HepG2 (cell line): ENCODE data around the gene PCGF2. TPM values are rescaled to one million over a fixed set of nuclear protein-coding genes. Genes with fewer than 3 reads are reported as not detected.

Experiments used
- ARNT2 ChIP-seq: sonication (generic); formaldehyde crosslinking; IDR thresholded peaks from 2 replicates; pipeline ENCODE4 v1.8.0; 2022; ENCODE audit warnings: mild to moderate bottlenecking, low read depth, missing genetic modification reagents, moderate library complexity
- JUN ChIP-seq: sonication (generic); formaldehyde crosslinking; IDR thresholded peaks from 2 replicates; pipeline ENCODE4 v1.4.0; 2020; ENCODE audit warnings: mild to moderate bottlenecking, missing genetic modification reagents
- NFATC3 ChIP-seq: sonication (generic); formaldehyde crosslinking; IDR thresholded peaks from 2 replicates; pipeline ENCODE4 v1.5.1; 2020; ENCODE audit warnings: mild to moderate bottlenecking, missing genetic modification reagents
- REPIN1 ChIP-seq: sonication (generic); formaldehyde crosslinking; IDR thresholded peaks from 2 replicates; pipeline ENCODE4 v1.8.0; 2022; ENCODE audit warnings: missing genetic modification reagents, low read depth, mild to moderate bottlenecking, borderline replicate concordance
- SMAD3 ChIP-seq: sonication (generic); formaldehyde crosslinking; IDR thresholded peaks from 2 replicates; pipeline ENCODE4 v1.4.0; 2020; ENCODE audit warnings: missing genetic modification reagents
- SP4 ChIP-seq: sonication (generic); formaldehyde crosslinking; IDR thresholded peaks from 2 replicates; pipeline ENCODE4 v1.8.1; 2023; ENCODE audit warnings: mild to moderate bottlenecking, missing genetic modification reagents
- TMF1 ChIP-seq: sonication (generic); formaldehyde crosslinking; IDR thresholded peaks from 2 replicates; pipeline ENCODE4 v1.8.1; 2022; ENCODE audit warnings: low read depth, missing genetic modification reagents
- ZNF225 ChIP-seq: sonication (generic); formaldehyde crosslinking; IDR thresholded peaks from 2 replicates; pipeline ENCODE4 v1.4.0; 2020; ENCODE audit warnings: mild to moderate bottlenecking, missing genetic modification reagents
- ZNF335 ChIP-seq: sonication (generic); formaldehyde crosslinking; IDR thresholded peaks from 2 replicates; pipeline ENCODE4 v1.4.0; 2020; ENCODE audit warnings: missing genetic modification reagents
- ZNF768 ChIP-seq: sonication (generic); formaldehyde crosslinking; IDR thresholded peaks from 2 replicates; pipeline ENCODE4 v1.4.0; 2020; ENCODE audit warnings: missing genetic modification reagents
- ZNF792 ChIP-seq: IDR thresholded peaks from 2 replicates; pipeline ENCODE4 v1.6.1; 2016
- polyA plus RNA-seq, 8 experiments: library from polyadenylated mRNA; depleted of rRNA in 3 of 8; stranded (reverse) in 7 of 8; unstranded in 1 of 8; fragments of >200 nt; fragmentation: Illumina TruSeq in 4 of 8; extraction: Trizol in 4 of 8; gene quantifications; 2 replicates each; pipeline versions ENCODE4 v1.2.1 to v1.2.3, GENCODE V29; 2011 to 2016; ENCODE audit warnings: low read depth in 4 of 8, missing spikeins in 1 of 8, mixed read lengths in 1 of 8; ENCODE audit not compliant: insufficient read depth in 1 of 8
- total RNA-seq, 5 experiments: library from RNA; depleted of rRNA; stranded (reverse); fragments of >200 nt; fragmentation: Illumina TruSeq; extraction: Trizol; gene quantifications; 2 replicates each; pipeline ENCODE4 v1.2.3, GENCODE V29; 2016; ENCODE audit warnings: low read depth in 1 of 5
- TF ChIP-seq, protein P1 (sequence below): IDR thresholded peaks from 2 replicates; pipeline ENCODE4 v1.6.1; 2018; ENCODE audit warnings: missing genetic modification reagents, mild to moderate bottlenecking, missing compliant biosample characterization
- TF ChIP-seq, protein P2 (sequence below): fragments of 450-650 bp; IDR thresholded peaks from 2 replicates; pipeline ENCODE4 v1.6.1; 2016
- TF ChIP-seq, protein P3 (sequence below): sonication (generic); IDR thresholded peaks from 2 replicates; pipeline ENCODE4 v1.6.1; 2016; ENCODE audit warnings: low read depth, borderline replicate concordance
- TF ChIP-seq, protein P4 (sequence below): IDR thresholded peaks from 2 replicates; pipeline ENCODE4 v1.6.1; 2012; ENCODE audit warnings: low read length, improper control_type of control experiment
- TF ChIP-seq, protein P5 (sequence below): sonication (generic); formaldehyde crosslinking; conservative IDR thresholded peaks from 2 replicates; pipeline ENCODE4 v1.4.0; 2020; ENCODE audit warnings: missing genetic modification reagents

PCGF2 gene
- total and polyA plus RNA-seq, 2 of the 13 experiments (the other 11 are each of a cell fraction or from before 2014, with no cell fraction given), result 11.6 to 29.4 TPM

DNA sequence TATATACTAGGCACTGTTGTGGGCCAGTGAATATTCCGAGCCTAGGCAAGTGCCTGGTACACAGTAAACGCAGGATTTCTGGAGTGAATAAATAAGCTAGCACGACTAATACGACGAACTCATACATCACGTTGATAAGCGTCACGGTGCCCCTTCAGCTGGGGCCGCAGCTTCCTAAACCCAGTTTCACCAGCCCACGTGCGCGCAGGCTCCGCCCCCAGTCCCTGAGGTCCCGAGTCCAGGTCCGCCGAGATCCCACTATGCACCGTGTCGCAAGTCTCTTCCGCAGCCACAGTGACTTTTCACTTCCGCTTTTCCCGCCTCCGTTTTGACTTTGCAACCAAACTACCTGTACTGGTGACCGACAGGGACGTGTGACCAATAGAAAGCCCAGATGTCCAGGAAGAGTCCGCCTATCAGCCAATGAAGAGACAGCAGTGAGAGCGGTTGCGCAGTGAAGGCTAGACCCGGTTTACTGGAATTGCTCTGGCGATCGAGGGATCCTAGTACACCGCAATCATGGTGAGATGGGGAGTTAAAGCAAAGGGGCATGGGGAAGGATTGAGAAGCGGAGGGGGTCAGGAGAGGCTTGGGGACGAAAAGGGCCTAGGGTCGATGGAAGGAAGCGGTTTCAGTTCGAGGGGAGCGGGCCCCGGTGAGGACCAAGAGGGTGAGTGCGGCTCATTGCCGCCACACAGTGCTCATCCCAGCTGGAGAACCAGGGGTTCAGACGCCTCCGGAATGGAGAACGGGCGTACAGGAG lies 4.4 kb upstream of the PCGF2 start, which contains the start of gene PSMB3 (continued):
- TF ChIP-seq ZNF792 (peak; percentile 86; the same call in 1 of the 2 replicates), ZNF225 (CRISPR knock-in tag) (peak; percentile 53; the same call in 1 of the 2 replicates), ZNF335 (CRISPR knock-in tag) (peak; percentile 71), SP4 (CRISPR knock-in tag) (peak; percentile 94), NFATC3 (CRISPR knock-in tag) (peak; percentile 76; the same call in 1 of the 2 replicates), SMAD3 (CRISPR knock-in tag) (peak; percentile 57; the same call in 1 of the 2 replicates), ARNT2 (peak; percentile 8; the same call in 1 of the 2 replicates), ZNF768 (CRISPR knock-in tag) (peak; percentile 1; the same call in 1 of the 2 replicates), TMF1 (CRISPR knock-in tag) (peak; percentile 67; the same call in 1 of the 2 replicates), REPIN1 (CRISPR knock-in tag) (peak; percentile 86; the same call in 1 of the 2 replicates), JUN (CRISPR knock-in tag) (0 out of 2 replicates have a peak, but pooled peaks have one; percentile 8)
- TF ChIP-seq, protein P1, sequence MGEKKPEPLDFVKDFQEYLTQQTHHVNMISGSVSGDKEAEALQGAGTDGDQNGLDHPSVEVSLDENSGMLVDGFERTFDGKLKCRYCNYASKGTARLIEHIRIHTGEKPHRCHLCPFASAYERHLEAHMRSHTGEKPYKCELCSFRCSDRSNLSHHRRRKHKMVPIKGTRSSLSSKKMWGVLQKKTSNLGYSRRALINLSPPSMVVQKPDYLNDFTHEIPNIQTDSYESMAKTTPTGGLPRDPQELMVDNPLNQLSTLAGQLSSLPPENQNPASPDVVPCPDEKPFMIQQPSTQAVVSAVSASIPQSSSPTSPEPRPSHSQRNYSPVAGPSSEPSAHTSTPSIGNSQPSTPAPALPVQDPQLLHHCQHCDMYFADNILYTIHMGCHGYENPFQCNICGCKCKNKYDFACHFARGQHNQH (CRISPR knock-in tag), result peak; percentile 87
- TF ChIP-seq, protein P2, sequence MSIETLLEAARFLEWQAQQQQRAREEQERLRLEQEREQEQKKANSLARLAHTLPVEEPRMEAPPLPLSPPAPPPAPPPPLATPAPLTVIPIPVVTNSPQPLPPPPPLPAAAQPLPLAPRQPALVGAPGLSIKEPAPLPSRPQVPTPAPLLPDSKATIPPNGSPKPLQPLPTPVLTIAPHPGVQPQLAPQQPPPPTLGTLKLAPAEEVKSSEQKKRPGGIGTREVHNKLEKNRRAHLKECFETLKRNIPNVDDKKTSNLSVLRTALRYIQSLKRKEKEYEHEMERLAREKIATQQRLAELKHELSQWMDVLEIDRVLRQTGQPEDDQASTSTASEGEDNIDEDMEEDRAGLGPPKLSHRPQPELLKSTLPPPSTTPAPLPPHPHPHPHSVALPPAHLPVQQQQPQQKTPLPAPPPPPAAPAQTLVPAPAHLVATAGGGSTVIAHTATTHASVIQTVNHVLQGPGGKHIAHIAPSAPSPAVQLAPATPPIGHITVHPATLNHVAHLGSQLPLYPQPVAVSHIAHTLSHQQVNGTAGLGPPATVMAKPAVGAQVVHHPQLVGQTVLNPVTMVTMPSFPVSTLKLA, result peak; percentile 97
- TF ChIP-seq, protein P3, sequence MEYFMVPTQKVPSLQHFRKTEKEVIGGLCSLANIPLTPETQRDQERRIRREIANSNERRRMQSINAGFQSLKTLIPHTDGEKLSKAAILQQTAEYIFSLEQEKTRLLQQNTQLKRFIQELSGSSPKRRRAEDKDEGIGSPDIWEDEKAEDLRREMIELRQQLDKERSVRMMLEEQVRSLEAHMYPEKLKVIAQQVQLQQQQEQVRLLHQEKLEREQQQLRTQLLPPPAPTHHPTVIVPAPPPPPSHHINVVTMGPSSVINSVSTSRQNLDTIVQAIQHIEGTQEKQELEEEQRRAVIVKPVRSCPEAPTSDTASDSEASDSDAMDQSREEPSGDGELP, result peak; percentile 82; the same call in 1 of the 2 replicates
- TF ChIP-seq, protein P4, sequence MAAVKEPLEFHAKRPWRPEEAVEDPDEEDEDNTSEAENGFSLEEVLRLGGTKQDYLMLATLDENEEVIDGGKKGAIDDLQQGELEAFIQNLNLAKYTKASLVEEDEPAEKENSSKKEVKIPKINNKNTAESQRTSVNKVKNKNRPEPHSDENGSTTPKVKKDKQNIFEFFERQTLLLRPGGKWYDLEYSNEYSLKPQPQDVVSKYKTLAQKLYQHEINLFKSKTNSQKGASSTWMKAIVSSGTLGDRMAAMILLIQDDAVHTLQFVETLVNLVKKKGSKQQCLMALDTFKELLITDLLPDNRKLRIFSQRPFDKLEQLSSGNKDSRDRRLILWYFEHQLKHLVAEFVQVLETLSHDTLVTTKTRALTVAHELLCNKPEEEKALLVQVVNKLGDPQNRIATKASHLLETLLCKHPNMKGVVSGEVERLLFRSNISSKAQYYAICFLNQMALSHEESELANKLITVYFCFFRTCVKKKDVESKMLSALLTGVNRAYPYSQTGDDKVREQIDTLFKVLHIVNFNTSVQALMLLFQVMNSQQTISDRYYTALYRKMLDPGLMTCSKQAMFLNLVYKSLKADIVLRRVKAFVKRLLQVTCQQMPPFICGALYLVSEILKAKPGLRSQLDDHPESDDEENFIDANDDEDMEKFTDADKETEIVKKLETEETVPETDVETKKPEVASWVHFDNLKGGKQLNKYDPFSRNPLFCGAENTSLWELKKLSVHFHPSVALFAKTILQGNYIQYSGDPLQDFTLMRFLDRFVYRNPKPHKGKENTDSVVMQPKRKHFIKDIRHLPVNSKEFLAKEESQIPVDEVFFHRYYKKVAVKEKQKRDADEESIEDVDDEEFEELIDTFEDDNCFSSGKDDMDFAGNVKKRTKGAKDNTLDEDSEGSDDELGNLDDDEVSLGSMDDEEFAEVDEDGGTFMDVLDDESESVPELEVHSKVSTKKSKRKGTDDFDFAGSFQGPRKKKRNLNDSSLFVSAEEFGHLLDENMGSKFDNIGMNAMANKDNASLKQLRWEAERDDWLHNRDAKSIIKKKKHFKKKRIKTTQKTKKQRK, result peak; percentile 37; the same call in 1 of the 2 replicates
- TF ChIP-seq, protein P5, sequence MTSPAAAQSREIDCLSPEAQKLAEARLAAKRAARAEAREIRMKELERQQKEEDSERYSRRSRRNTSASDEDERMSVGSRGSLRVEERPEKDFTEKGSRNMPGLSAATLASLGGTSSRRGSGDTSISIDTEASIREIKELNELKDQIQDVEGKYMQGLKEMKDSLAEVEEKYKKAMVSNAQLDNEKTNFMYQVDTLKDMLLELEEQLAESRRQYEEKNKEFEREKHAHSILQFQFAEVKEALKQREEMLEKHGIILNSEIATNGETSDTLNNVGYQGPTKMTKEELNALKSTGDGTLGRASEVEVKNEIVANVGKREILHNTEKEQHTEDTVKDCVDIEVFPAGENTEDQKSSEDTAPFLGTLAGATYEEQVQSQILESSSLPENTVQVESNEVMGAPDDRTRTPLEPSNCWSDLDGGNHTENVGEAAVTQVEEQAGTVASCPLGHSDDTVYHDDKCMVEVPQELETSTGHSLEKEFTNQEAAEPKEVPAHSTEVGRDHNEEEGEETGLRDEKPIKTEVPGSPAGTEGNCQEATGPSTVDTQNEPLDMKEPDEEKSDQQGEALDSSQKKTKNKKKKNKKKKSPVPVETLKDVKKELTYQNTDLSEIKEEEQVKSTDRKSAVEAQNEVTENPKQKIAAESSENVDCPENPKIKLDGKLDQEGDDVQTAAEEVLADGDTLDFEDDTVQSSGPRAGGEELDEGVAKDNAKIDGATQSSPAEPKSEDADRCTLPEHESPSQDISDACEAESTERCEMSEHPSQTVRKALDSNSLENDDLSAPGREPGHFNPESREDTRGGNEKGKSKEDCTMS (CRISPR knock-in tag), result no peak
